Measurements from ENCODE around the gene ASNSD1. TPM values are rescaled to one million over a fixed set of nuclear protein-coding genes. Genes with fewer than 3 reads are reported as not detected.
A peak's percentile ranks its signal among the peaks of the same experiment; 100 is the strongest.

The ASNSD1 gene
- total RNA-seq, 1 donor from 2014 or later = 37.5 TPM

DNA sequence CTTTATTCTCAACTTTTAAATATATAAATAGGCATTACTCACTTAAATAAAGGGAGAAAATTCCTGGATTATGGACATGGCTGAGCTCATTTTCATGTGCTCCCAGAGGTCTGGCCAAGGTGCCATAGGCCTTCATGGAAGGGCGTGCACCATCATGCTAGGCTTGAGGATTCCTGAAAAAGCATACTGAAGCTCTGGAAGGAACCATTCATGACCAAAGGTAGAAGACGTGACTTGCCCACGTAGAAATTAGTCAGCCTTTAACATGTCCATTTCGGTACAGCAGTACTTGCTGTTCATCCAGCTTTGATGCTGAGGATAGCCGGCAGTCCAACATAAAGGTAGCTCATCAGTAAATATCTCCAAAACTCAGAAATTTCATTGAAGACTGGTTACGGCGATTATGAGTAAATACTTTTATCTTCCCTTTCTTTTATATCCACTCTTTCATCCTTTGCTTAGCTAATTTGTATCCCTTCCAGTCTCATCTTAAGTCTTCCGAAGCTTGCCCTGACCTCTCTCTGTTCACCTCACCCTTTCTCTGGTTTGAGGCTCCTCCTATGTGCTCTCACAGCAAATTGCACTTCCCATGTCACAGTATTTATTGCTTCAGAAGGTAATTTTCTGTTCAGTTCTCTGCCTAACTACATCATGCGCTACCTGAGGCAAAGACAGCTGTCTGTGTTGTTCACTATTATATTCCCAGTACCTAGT is 32.3 kb upstream of the ASNSD1 start:
- DNase-seq (ENCODE audit: low spot score in 2 of 2, unreplicated experiment in 2 of 2) = no peak
- TF ChIP-seq, protein P1, sequence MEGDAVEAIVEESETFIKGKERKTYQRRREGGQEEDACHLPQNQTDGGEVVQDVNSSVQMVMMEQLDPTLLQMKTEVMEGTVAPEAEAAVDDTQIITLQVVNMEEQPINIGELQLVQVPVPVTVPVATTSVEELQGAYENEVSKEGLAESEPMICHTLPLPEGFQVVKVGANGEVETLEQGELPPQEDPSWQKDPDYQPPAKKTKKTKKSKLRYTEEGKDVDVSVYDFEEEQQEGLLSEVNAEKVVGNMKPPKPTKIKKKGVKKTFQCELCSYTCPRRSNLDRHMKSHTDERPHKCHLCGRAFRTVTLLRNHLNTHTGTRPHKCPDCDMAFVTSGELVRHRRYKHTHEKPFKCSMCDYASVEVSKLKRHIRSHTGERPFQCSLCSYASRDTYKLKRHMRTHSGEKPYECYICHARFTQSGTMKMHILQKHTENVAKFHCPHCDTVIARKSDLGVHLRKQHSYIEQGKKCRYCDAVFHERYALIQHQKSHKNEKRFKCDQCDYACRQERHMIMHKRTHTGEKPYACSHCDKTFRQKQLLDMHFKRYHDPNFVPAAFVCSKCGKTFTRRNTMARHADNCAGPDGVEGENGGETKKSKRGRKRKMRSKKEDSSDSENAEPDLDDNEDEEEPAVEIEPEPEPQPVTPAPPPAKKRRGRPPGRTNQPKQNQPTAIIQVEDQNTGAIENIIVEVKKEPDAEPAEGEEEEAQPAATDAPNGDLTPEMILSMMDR (IDR thresholded peaks at IDR 0.05; ENCODE audit: unreplicated experiment) = no peak
- Mint-ChIP-seq H3K36me3 (no peaks in the 10 kb centered on the region), H3K4me1 (peaks cover 27% of the 10 kb centered on the region), H3K27ac (peak overlapping the region; percentile 87), H3K9me3 (no peaks in the 10 kb centered on the region), H3K4me3 (no peak overlapping the region), H3K27me3 (ENCODE audit: low read depth) (no peaks in the 10 kb centered on the region)

DNA sequence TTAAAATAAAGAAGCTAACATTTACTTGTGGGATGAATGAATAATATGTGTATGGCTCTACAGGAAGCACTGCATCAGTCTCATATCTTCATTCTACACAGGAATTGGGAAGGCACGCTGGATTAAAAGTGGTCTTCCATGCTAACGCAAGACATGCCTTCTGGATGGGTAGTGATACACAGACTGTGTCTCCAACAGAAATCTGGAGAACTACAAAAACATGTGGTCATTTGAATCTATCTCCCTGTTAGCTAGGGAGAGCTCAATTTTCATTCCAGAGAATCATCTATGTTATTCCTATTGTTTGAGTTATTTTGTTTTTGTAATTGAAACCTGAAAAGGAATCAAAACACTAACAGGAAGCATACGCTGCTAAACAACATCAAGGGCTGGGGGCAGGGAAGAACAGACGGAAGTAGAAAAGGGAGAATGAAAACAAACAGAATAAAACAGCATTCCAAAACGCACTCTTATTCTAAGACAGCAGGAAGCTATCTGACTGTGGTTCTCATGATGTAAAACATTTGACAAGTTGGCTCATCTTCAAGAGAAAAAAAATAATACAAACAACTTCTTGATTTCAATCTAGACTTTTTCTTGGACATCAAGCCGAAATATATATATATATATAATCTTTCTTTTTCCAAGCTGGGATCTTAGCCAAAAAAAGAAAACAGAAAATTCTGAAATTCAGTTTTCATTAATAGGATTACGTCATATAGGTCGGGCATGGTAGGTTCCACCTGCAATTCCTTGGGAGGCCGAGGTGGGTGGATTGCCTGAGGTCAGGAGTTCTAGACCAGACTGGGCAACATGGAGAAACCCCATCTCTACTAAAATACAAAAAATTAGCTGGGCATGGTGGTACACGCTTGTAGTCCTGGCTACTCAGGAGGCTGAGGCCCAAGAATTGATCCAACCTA is 31.5 kb upstream of the ASNSD1 start:
- Mint-ChIP-seq H3K27ac (peak overlapping the region; percentile 87), H3K27me3 (ENCODE audit: low read depth) (no peaks in the 10 kb centered on the region), H3K36me3 (no peaks in the 10 kb centered on the region), H3K4me1 (peaks cover 33% of the 10 kb centered on the region), H3K4me3 (no peak overlapping the region), H3K9me3 (no peaks in the 10 kb centered on the region)
- TF ChIP-seq, protein P1 (IDR thresholded peaks at IDR 0.05; ENCODE audit: unreplicated experiment) = no peak
- no peak for DNase-seq (ENCODE audit: low spot score in 2 of 2, unreplicated experiment in 2 of 2)

DNA sequence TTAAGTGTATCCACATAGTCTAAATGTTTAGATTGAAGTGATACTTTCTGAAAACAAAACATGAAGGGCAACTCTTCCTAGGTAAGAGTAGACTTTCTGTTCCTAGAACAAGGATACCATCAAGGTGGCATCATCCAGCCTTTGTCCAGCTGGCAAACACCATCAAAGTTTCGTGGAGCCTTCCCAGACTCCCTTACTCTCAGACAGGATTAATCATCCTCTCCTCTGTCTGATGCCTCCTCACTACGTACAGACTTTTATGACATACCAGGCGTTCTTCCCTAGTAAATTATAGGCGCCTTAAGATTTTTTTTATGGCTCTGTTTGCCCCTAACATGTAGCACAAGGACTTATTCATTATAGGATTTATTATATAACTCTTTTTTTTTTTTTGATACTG is 29.4 kb upstream of the ASNSD1 start:
- Mint-ChIP-seq H3K36me3 (no peaks in the 10 kb centered on the region), H3K27ac (peak overlapping the region; percentile 50), H3K4me3 (no peak overlapping the region), H3K9me3 (no peaks in the 10 kb centered on the region), H3K4me1 (peaks cover 41% of the 10 kb centered on the region), H3K27me3 (ENCODE audit: low read depth) (no peaks in the 10 kb centered on the region)
- TF ChIP-seq, protein P1 (IDR thresholded peaks at IDR 0.05; ENCODE audit: unreplicated experiment) = no peak
- no peak for DNase-seq (ENCODE audit: low spot score in 2 of 2, unreplicated experiment in 2 of 2)

DNA sequence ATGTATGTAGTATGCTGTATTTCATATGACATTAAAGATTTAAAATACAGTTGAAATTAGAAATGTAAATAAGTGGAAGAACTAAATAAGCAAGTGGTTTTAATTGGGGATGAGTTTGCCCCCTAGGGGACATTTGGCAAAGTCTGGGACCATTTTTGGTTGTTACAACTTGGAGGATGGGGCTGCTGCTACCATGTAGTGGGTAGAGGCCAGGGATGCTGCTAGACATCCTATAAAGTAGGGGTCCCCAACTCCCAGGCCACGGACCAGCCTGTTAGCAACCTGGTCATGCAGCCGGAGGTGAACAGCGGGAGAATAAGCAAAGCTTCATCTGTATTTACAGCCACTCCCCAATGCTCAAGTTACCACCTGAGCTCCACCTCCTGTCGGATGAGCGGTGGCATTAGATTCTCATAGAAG is 27.9 kb upstream of the ASNSD1 start:
- no peak overlapping the region for H3K4me3 Mint-ChIP-seq
- no peak for DNase-seq (ENCODE audit: low spot score in 2 of 2, unreplicated experiment in 2 of 2)
- no peaks in the 10 kb centered on the region for H3K9me3 Mint-ChIP-seq
- H3K27ac Mint-ChIP-seq = no peak overlapping the region
- TF ChIP-seq, protein P1 (IDR thresholded peaks at IDR 0.05; ENCODE audit: unreplicated experiment) = peak; percentile 33
- no peaks in the 10 kb centered on the region for H3K36me3 Mint-ChIP-seq
- no peaks in the 10 kb centered on the region for H3K27me3 Mint-ChIP-seq (ENCODE audit: low read depth)
- peaks cover 43% of the 10 kb centered on the region for H3K4me1 Mint-ChIP-seq

DNA sequence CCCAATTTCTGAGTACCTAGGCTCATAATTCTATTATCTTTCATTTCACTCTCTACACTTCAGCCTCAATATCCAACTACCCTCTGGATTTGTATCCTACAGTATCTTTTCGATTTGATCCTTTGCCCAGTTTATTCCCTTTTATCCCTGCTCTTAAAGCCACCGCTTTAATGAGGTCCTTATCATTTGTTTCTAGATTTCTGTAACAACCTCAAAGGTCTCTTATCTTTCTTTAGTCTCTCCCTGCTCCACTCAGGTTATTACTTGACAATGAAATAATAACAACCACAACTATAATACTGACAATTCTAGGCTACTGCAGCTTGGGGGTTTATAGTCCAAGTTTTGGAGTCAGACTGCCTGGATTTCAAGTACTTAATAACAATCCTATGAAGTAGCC is 25.9 kb upstream of the ASNSD1 start:
- DNase-seq (ENCODE audit: low spot score in 2 of 2, unreplicated experiment in 2 of 2) = no peak
- H3K4me3 Mint-ChIP-seq = no peak overlapping the region
- H3K27ac Mint-ChIP-seq = peak overlapping the region; percentile 43
- H3K9me3 Mint-ChIP-seq = no peaks in the 10 kb centered on the region
- no peaks in the 10 kb centered on the region for H3K36me3 Mint-ChIP-seq
- peaks cover 41% of the 10 kb centered on the region for H3K4me1 Mint-ChIP-seq
- H3K27me3 Mint-ChIP-seq (ENCODE audit: low read depth) = no peaks in the 10 kb centered on the region
- TF ChIP-seq, protein P1 (IDR thresholded peaks at IDR 0.05; ENCODE audit: unreplicated experiment) = no peak

Data from mesothelial cell of epicardium (in vitro differentiated cells).